NCI-H146 treated with DMSO at 0.1 percent for 48 hours (cell line): ENCODE results near the gene PPFIA4.

Experiments
- DNase-seq: peaks from one replicate; lab custom pipeline; 2025; ENCODE audit not compliant: unreplicated experiment; lab: John Stamatoyannopoulos, UW

PPFIA4 gene

DNA sequence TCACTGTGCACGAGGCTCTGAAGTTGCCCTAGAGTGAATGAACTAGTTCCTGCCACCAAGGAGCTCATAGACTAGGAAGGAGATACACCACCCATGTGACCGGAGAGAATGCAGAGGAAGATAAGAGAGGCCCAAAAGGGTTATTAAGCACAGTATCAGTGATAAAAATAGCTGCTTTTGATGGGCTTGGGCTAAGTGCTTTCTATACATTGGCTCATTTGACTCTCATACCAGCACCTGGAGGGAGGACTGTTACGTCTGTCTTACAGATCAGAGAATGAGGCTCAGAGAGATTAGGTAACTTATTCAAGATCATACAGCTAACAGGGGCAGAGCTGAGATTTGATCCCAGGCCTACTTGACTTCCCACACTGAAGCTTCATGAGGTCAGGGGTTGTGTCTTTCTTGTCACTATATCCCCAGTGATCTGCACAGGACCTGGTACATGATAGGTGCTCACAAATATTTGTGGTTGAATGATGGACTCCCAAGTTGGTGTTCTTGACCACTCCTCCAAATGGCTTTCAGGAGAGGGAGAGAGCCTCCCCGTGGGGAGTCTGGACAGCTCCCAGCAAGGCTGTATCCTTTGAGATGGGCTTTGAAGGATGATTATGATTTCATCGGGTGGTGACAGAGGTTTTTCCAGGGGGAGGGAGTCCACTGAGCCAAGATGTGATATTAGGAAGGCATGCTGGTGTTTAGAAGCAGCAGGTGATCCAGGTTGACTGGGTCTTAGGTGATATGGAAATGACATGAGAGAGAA is 14.4 kb downstream of the PPFIA4 start:
- DNase-seq: no peak

DNA sequence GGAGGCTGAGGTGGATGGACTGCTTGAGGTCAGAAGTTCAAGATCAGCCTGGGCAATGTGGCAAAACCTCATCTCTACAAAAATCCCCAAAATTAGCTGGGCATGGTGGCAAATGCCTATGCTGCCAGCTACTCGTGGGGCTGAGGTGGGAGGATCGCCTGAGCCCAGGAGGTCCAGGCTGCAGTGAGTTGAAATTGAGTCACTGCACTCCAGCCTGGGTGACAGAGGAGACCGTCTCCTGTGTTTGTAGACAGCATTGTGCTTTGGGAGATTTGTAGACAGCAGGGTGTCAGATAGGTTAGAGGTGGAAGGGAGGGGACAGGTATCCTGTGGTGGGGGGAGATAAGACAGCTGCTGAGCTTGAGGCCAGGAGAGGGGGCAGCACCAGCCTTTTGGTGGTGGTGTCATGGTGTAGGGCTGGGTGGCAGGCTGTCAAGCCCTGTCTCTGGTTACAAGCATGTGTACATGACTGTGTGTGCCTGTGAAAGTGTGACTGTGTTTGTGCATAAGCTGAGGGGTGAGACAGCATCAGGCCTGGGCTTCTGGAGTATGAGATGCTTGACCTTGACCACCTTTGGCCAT is 15.2 kb downstream of the PPFIA4 start:
- no peak for DNase-seq

GRCh38 chr1:203043830-203044545 is 17.7 kb downstream of the PPFIA4 start:
- DNase-seq: no peak

GRCh38 chr1:203044546-203045250 is 18.4 kb downstream of the PPFIA4 start:
- no peak for DNase-seq

- no peak for DNase-seq
Measured at GRCh38 chr1:203045336-203045735, 19.0 kb downstream of the PPFIA4 start.

DNA sequence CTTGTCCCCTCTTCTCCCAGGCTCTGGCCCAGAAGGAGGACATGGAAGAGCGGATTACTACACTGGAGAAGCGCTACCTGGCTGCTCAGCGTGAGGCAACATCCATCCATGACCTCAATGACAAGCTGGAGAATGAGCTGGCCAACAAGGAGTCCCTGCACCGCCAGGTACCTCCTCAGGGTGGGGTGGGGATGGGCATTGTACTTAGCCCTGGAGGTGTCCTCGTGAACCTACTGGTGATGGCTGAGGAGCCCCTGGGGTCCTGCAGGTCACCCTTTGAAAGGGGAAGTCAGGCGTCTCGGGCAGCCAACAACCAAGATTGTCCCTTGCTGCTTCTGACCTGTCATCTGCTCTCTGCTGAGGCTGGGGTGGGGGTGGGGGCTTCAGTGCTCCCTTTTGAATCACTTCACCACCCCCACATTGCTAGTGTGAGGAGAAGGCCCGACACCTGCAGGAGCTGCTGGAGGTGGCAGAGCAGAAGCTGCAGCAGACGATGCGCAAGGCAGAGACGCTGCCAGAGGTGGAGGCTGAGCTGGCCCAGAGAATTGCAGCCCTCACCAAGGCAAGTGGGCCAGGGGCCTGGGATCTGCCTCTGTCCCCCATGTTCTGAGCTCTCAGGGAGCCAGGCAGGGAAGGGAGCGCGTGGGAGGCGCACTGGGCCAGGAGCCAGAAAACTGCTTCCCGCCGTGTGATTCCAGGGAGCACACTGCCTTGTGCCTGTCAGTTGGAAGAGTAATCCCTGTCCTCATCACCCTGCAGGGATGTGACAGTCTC is 19.7 kb downstream of the PPFIA4 start:
- DNase-seq: no peak

DNA sequence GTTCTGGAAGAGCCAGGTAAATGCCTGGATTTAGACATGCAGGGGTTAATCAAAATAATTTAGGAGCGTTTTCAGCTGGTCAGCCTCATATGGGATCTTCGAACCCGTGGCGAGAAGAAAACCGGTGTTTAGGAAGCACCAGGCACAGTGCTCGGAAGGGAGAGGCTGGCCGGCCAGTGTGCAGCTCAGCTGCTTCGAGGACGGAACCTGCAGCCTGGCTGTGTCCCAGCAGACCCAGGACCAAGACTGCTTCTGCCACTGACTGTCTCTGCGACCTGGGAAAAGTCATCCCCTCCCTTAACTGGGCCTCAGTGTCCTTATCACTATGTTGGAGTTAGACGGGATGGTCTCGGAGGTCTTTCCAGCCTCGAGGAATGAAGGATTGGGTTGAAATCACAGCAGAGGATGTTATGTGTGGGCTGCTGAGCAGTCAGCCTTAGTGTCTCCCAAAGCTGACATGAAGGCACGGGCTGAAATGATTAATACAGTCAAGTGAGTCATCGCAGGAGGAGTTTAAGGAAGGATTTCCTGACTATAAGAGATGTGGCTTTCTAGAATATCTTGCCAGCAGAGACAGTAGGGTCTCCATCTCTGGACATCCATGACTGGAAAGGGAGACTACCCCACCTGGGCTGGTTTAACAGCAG is 20.8 kb downstream of the PPFIA4 start:
- DNase-seq: no peak

DNA sequence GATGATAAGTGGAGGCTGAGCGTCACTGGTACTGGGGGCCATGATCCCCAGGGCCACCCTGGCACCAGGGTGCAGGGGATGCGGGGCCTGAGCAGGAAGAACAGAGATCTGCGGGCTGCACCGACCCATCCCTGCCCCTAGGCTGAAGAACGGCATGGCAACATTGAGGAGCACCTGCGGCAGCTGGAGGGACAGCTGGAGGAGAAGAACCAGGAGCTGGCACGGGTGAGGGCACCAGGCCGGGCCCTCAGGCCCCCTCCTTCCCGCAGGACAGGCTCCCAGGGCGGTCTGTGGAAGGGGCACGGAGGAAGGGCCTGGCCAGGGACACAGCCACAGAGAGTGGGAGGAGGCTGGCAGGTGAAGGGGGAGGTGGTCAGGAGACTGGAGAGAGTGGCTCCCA is 21.8 kb downstream of the PPFIA4 start:
- DNase-seq: no peak

GRCh38 chr1:203048555-203049051 is 22.3 kb downstream of the PPFIA4 start:
- no peak for DNase-seq

DNA sequence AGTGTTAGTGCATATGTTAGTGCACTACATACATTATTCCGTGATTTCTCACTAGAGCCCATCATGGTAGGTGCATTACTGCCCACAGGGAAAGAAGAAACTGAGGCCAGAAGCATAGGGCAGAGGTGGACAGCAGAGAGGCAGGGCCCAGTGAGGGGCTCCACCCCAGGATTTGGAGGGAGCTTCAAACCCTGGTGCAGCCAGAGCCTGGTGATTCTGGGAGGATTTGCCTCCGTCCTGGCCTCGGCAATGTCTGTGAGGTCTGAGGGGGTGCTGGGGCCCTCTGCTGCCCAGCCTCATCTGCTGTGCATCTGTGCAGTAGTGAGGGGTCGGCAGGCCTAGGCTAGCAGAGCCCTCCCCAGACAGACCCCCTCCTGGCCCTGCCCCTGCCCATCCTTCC is 22.8 kb downstream of the PPFIA4 start:
- no peak for DNase-seq

DNA sequence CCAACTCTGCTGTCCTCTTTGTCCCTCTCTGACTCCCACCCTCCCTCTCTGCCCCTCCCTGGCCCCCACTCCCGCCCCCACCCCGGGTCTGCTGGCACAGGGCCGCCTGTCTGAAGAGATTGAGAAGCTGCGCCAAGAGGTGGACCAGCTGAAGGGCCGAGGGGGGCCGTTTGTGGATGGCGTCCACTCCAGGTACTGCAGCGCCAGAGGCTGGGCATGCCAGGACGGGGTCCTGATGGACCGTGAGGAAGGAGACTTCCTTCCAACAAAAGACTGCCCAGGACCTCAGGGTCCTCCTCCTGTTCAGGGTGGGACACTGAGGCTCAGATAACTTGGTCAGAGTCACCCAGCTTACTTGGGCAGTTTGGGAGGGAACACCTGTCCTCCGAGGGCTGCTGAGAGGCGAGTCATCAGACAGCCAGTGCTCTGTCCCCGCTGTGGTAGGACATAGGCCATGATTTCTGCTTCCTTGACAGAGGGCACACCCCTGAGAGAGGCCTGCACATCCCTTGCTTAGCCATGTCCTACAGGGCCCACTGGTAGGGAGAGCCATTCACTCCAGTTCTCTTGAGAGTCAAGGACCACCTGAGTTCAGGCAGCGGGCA is 23.4 kb downstream of the PPFIA4 start:
- DNase-seq: no peak

- no peak for DNase-seq
Measured at GRCh38 chr1:203050826-203051225, 24.5 kb downstream of the PPFIA4 start.

DNA sequence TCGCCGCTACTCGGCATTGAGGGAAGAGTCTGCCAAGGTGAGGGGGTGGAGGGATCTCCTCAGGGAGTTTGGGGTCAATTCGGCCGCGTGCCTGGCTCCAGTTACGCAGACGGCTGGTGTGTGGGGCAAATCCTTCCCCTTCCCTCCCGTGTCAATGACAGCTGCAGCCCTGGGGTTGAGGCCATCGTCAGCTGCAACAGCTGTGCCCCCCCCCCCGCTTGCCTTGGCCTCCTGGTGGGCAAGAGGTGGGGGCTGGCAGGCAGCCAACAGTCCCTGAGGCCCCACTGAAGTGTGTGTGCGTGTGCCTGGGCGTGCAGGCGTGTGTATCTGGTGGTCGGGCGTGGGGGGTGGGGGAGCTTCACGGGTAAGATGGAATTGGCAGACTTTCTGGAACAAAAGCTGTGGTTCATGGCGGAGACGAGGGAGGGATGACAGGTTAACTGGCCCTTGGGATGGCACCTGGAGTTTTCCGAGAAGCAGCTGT is 25.6 kb downstream of the PPFIA4 start:
- DNase-seq: peak; percentile 69

GRCh38 chr1:203052601-203053000 is 26.3 kb downstream of the PPFIA4 start:
- DNase-seq: no peak

- DNase-seq: no peak
Measured at GRCh38 chr1:203054184-203054583, 27.9 kb downstream of the PPFIA4 start.

DNA sequence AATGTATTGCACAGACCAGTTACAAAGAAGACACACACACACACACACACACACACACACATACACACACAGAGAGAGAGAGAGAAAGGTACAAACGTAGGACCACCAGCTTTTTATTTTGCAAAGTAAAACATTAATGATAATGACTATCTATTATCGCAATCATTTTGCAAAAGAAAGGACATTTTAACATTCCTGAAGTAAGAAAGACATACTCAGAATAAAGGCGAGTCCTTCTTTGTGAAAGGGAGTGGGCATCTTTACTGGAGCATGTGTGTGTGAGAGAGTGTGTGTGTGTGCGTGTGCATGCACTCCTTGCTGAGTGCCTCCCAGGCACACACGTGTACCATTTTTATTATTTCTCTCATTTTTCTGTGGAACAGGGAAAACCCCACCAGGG is 28.4 kb downstream of the PPFIA4 start:
- no peak for DNase-seq

DNA sequence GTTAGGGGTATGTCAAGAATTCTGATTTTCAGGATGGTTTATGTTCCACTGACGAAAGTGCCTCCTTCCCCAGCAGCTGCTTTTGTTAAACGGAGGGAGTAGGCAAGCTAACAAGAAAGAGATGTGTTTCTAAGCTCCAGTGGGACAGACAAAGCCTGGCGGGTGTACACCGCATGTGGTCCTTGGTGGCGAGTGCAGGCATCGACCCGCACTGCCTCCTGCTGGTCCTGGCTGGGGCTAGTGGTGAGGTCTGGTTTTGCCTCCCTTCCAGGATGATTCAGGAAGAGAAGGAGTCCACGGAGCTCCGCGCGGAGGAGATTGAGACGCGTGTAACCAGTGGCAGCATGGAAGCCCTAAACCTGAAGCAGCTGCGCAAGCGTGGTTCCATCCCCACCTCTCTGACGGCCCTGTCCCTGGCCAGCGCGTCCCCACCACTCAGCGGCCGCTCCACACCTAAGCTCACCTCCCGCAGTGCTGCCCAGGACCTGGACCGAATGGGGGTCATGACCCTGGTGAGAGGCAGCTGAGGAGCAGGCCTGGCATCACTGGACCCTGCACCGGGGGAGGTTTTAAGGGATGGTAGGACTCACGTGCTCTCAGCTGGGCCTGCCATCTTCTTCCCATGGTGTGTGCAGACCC is 29.0 kb downstream of the PPFIA4 start:
- DNase-seq: no peak

- no peak for DNase-seq
Measured at GRCh38 chr1:203056012-203056411, 29.7 kb downstream of the PPFIA4 start.

DNA sequence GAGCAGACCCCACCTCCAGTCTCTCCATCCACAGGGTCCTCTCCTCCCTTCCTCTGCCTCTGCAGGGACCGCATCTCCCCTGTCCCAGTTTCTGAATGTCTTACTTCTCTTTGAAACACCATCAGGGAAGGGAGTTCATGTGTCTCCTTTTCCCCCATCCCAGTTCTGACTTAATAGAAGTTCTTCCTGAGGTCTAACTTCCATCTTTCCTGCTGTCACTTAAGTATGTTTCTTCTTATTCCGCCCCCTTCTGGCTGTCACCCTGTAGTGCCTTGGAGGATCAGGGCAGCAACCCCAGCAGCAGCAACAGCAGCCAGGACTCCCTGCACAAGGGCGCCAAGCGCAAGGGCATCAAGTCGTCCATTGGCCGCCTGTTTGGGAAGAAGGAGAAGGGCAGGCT is 30.2 kb downstream of the PPFIA4 start:
- no peak for DNase-seq
